Stomach (tissue), 4 donors: ENCODE results near the gene NRIP3.

Source experiments
- CTCF ChIP-seq, 7 experiments: fragments of 450-650 bp in 4 of 7; fragments of 200-600 bp in 3 of 7; sonication (generic) in 3 of 7; IDR thresholded peaks; one replicate each; pipeline ENCODE4 v1.5.1; 2016 to 2019; ENCODE audit warnings: antibody characterized with exemption in 7 of 7, control low read depth in 2 of 7, mild to moderate bottlenecking in 1 of 7
- EP300 ChIP-seq: sonication (generic); formaldehyde crosslinking; IDR thresholded peaks from one replicate; pipeline ENCODE4 v1.6.1; 2017; ENCODE audit warnings: antibody characterized with exemption
- POLR2A ChIP-seq, 4 donors: fragments of 450-650 bp; IDR thresholded peaks; one replicate each; pipeline ENCODE4 v1.6.1; 2016; ENCODE audit warnings: antibody characterized with exemption in 4 of 4, control low read depth in 2 of 4, mild to moderate bottlenecking in 1 of 4, moderate library complexity in 1 of 4
- POLR2AphosphoS5 ChIP-seq, 3 donors: sonication (generic); formaldehyde crosslinking; IDR thresholded peaks; one replicate each; pipeline ENCODE4 v1.6.1; 2016; ENCODE audit warnings: antibody characterized with exemption in 3 of 3

- TF ChIP-seq CTCF (IDR thresholded peaks at IDR 0.05) = no peak
- TF ChIP-seq POLR2AphosphoS5 (IDR thresholded peaks at IDR 0.05) = no peak
- no peak for TF ChIP-seq EP300
- TF ChIP-seq POLR2A (IDR thresholded peaks at IDR 0.05) = no peak
Measured at GRCh38 chr11:8937659-8938058, 66.1 kb downstream of the NRIP3 start.
